Measurements from ENCODE around the gene COBL.
A peak's percentile ranks its signal among the peaks of the same experiment; 100 is the strongest.

Gene COBL

DNA sequence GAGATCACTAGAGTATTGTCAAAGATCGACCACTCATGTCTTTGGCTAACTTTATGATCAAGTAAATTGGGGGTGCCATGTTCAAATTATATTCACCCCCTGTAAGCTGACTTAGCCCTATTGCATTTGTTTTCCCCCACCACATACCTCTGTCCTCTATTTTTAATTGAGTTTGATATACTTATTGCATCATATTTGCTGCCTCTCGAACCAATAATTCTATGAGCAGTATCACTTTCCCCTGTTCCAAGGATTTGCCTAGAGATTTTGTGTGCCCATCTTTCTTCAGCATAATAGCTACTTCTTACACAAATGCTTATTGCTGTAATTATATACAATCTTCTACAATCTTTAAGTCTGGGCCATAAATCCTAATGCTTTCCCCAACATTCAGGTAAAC, 245.2 kb downstream of the COBL start:
- no peak for DNase-seq

DNA sequence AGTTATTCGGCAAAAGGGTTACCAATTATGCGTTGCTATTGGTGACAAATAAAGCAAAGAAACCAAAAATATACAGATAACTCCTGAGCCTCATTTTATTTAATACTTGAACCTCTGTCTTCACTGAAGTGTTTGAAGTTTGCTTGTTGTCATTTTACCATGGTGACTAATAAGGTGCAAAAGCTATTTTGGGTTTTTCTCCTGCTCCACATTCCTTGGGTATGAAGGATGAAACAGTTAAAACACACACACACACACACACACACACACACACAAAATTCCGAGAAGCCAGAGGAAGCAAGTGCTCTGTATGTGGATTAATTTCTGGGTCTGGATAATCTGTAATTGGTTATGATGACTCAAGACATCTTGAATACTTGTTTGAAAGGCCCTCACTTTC, 246.5 kb downstream of the COBL start:
- no peak for DNase-seq

DNA sequence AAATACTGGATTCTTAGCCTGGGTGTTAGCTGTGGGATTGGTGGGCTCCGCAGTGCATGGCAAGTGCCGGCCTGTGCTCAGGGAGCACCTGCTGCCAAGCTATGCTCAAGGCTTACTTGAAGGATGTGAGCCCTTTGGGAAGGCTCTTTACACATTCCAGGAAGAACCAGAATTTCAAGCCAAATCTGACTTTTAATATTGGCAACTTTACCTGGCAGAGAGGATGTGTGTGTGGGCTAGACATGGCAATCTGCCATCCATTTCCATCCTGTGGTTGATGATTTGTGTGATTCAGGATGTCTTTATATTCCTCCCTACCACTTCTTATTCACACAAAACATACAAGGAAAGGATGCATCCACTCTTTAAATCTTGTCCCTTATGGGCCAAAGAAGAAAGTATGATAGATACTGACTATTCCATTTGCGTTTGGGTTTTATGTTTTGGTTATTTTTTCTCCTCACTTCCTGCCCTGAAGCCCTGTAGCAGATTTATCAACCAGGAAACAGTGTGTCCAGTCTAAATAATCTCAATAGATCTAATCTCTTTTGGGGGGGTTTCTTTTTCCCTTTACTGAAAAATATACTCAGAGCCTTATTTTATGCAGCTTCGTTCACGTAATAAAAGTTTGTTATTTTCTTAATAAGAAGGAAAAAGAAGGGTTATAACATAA, 247.1 kb downstream of the COBL start:
- no peak for DNase-seq

DNA sequence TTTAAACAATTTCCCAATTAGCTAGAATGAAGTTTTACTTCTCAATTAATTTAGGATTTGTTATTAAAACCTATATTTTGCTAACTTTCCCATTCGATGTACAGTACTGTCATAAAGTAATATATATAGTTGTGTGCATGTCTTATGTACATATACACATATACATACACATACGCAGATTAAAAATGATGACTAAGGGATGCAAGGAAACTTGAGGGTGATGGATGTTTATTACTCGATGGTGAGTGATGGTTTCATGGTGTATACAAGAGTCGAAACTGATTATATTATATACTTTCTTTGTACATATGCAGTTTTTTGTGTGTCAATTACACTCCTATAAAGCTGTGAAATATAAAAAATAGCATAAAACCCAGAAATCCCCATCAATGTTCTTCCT, 248.2 kb downstream of the COBL start:
- no peak for DNase-seq

DNA sequence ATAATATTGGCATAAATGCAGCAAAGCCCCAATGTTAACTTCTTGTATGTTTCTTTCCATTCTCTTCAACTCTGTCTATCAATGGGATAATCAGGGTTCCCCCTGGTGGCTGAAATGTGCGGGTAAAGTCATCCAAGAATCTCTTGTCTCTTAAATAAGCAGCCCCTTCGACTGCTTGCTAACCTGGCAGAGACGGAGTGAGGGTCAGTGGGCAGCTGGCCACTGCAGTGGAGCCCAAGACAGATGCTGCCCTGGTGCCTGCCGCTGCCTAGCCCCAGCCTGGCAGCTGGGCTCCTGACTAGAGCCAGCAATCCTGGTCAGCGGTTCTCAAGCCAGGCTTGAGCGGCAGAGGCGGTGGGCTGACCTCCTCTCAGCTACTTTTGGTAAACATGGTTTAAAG, 248.9 kb downstream of the COBL start:
- DNase-seq = peak; percentile 2

DNA sequence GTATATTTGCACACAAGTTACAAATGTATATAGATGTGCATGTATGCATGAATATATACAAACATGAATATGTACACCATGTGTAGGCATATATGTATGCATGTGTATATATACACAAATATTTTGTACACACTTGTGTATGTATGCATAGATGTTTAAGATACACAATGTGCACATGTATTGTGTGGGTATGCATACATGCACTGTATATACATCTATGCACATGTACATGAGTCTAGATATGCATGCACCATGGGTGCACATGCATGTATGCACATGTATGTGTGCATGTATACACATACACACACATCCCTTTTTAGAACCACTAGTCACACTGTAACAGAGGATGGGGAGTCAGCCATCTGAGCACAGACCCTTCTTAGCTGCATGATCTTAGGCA, 249.4 kb downstream of the COBL start:
- DNase-seq = no peak

DNA sequence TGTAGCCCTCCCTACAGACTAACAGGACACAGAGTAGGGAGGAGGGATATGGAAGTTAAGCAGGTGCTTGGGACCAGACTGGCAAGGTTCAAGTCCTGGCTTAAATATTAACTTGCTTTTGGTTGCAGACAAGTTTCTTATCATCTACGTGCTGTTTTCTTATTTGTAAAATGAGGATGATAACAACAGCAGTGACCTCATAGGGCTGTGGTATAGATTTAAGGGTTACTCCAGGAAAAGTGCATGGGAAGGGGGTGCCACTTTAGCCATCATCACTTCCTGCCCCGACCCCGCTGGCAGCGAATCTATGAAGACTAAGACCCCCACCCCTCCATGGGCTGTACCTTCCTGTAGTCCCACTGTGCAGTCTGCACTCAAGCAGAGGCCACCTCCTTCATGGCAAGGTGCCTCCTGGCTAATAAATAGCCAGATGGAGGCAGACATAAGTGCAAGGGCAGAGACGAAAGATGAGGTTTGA, 250.2 kb downstream of the COBL start:
- DNase-seq = no peak

DNA sequence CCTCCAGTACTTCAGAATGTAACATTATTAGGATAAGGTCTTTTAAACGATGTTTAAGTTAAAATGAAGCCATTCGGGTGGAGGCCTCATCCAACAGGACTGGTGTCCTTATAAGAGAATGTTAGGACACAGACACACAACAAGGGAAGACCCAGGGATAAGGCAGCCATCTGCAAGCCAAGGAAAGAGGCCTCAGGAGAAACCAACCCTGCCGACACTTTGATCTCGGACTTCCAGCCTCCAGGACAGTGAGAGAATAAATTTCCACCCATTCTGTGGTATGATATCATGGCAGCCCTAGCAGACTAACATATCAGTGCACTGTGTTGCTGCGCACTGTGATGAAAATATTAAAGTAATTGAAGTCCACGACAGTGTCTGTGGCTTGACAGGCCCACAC, 250.8 kb downstream of the COBL start:
- no peak for DNase-seq

DNA sequence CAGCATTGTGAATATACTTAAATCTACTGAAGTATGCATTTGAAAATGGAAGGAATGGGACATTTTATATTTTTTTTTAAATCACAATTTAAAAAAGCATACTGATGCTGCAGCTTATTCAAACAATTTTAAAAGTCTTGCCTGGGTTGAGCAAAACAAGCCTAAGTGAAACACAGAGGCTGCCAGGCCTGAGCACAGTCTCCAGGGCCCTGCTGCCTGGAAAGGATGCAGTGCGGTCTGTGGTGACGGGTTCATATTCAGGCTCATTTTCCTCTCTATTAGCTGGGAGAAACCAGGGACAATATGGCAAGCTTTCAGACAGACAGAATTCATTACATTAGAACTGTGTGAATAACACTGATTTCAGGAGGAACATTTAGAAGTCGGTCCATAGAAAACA, 251.9 kb downstream of the COBL start:
- no peak for DNase-seq

DNA sequence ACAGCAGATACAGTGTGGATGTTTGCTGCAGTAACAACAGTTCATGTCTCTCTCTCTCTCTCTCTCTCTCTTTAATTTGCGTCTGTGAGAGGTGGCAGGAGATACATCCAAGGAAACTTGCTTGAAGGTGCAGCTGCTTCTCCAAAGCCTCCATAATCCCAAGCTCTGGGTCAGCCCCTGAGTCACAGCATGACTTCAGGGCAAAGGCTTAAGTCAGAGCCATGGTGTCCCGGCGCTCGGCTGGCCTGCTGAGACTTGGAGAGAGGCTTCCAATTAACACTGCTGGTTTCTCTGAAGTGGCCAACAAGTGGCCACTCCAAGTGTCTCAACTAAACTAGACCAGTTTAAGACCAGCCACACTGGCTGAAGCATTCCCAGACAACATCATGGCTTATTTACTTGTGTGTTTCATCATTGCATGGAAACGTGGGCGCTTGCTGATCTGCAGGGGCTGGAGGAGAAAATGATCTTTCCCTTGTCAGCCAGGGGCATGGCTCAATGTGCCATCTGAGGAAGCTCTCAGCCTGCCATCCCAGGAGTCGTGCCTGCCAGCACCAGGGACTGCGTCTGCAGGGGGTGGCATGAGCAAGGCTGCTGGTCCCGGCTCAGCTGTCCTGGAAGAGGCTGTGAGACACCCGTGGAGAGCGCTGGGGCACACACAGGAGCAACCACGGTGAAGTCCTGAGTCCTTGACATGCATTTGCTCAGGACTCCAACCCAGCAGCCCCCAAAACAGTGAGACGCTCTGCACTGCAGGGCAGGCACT, 254.2 kb downstream of the COBL start:
- DNase-seq = no peak

DNA sequence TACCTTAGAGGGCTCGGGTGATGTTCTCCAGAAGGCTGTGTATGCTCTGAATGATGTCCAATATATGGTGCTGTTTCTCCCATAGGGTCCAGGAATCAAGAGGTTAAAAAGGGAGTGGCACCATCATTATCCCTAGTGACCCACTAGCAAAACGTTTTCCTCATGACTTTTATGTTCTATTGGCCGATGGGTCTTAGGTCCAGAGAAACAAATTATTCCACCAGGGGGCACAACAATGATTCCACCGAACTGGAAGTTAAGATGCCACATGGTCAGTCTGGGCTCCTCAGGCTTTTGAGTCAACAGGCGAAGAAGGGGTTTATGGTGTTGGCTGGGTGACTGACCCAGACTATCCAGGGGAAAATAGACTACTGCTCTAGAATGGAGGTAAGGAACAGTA, 256.1 kb downstream of the COBL start:
- no peak for DNase-seq

DNA sequence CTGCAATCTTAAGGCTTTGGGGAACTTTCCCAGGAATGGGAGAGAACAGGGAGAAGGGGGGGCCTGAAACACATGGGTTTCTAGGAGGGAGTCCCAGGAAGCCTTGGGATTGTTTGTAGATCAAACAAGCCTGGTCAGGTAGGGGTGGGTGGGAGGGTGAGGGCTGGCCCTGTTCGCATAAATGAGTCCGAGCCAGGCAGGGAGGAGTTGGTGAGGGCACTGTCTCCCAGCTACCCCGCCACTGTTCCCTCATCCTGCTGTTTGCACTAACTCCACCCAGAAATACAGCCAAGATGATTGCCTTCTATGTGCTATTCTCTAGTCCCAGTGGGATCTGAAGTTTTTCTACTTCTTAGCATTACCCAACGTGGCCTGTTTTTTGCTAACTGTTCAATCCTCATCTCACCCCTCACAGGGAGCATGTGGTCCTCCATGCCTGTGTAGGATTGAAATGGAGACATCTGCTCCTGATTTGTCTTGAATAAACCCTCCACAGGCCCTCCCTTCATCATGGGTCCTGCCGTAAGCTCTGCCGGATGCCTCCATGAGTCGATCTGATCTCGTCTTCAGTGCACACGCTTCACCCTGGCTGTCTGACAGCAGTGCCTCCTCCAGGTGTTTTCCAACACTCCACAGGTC, 257.0 kb downstream of the COBL start:
- no peak for DNase-seq

DNA sequence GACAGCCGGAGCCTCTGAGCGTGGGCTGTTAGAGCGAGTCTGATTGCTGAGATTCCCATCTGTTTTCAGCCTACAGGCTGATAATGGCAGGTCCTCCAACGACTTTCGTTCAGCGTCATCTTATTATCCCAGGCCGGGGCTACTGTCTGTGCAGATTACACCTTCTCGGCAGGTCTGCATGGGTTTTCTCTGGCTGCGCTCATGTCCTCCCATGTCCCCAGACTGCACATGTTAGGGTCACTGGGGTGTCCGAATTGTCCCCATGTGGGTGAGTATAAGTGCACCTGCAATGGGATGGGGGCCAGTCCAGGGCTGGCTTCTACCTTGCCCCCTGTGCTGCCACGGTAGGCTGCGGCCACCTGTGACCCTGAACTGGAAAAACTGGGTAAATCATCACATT, 257.8 kb downstream of the COBL start:
- no peak for DNase-seq

DNA sequence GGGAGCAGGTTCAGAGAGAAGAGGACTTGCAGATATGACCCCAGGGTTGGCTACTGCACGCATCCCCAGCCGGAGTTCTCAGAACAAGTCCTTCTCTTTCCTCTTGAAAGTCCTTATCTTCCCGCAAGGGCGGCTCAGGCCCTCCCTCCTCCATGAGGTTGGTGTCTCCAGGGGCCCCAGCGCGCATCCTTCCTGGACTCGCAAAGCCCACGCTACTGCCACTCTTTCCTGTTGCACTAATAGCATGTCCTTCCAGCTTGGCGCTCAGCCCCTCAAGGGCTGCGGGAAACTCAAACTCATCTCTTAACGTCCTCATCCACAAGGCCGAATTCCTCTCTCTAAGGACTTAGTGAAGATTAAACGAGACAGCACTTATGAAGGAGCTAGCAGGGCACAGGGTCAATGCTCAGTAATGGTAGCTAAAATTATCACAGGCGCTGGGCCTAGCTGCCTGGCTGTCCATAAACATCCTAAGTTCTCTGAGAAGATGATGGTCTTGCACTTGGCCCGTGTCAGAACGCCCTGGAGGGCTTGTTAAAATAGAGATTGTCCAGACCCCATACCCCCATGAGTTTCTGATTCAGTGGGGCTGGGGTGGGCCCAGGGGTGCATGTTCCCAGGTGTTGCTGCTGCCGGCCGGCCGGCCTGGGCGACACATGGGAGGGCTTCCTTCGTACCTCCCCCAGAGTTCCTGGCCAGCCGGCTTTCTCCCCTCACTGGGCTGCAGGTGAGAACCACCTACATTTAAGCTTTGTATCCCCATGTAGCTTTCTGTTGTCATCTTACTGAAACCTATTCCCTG, 261.4 kb downstream of the COBL start:
- DNase-seq = no peak

DNA sequence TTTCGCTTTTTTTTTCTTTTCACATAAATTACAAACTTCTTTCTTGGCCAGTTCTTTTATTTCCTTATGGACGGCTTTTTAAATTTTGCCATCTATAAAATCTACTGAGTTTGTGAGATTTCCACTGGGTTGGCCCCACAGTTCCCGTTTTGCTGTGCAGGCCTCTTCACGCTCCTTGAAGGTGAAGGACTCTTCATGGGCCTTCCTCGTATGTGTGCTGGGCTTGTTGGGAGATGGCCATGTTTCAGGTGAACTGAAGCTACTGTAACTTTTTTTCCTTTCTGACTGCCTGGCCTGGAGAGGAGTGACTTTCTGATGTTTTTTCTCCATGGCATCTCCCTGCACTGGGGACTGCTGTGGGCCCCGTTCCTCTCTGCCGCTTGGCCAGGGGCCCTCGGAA, 262.4 kb downstream of the COBL start:
- no peak for DNase-seq

DNA sequence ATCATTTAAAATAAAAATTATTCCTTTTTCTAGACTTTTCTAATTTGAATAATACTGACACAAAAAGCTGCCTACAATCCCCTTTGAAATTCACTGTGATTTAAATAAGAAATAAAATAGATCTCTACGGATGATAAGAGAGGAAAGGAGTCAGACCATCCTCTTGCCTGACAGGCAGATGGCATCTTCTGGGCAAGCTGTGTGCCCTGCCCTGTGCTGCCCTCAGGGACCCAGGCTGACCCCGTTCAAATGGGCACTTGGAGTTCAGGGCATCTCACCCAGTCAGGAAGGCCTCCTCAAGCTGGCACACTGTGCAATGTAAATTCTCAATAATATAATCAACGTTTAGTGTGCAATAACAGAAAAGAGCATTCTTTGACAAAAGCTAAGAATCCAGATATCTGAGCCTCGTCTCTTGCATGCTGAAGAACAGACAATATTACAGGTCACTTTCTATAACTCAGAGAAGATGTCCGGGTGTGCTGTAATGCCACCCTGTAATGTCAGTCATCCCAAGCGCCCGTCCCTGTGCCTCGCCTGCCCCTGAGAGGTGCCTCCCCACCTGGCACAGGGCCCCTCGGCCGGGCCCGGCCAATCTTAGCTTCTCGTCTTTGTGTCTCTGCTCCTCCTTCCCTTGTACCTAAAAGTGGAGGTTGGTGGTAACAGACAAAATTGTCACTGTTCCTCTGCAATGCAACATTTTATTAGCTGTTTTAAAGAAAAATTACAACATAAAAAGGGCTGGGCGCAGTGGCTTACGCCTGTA, 263.3 kb downstream of the COBL start:
- DNase-seq = no peak

DNA sequence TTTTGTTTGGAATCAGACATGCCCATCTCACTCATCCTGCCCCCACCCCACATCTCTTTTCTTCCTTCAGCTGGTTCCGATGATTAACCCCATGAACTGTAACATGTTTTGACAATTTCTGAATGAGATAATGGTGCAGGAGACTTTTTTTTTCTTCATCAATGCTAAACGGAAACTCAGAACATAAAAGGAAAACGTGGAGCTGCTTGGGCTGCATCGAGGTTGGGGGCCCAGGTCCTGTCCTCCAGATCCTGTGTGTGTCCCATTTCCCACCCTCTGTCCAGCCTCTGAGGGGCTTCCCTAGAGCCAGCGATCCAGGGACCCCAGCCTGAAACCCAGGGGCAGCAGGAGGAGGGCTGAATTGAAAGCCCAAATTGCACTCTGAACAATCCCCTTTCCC, 270.1 kb downstream of the COBL start:
- no peak for DNase-seq

DNA sequence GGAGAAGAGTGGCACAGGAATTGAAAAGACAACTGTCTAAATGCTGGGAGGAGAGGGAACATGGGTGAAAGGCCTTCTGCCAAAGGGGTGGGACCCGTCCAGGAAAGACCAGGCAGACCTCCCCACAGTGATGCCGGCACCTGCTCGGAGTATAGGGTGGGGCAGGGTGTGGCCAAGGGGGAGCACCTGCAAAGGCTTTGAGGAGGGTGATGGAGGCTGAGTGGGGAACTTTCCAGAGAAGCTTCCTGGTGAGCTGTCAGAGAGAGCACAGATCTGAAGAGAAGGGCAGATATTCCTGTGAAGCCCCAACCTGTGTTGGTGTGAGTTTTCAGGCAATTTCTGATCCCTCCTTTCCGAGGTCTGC, 270.5 kb downstream of the COBL start:
- no peak for DNase-seq

DNA sequence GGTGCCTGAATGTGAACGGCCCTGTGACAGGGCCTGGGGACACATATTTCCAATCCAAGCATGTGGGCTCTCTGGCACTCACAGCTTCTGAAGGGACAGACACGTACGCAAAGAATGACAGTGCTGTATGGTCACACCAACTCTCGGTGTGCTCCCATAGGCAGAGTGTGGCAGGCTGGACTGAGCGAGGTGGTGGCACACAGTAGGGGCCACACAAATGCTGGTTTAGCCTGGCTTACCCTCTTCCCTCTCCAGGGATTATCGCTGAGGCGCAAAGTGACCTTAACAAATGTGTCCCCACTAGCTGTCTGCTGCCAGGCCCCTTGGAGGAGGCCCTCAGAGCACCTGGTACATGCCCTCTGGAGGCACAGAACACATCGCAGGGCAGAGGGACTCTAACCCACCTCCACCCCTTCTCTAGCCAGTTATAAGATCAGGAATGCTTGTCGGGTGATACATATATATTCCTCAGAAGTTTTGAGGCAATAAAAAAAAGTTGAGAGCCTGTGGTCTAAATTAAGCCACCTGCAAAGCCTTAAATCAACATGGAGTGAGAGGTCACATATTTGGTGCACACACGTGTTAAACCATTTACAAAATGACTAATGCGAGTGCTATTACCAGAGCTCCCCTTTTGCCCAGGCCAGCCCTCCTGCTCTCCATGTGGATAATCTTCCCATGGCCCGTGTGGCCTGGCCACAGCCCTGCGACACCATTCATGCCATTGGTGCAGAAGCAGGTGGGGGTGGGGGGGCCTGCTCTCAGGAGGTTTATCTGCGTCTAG, 271.1 kb downstream of the COBL start:
- DNase-seq = no peak

DNA sequence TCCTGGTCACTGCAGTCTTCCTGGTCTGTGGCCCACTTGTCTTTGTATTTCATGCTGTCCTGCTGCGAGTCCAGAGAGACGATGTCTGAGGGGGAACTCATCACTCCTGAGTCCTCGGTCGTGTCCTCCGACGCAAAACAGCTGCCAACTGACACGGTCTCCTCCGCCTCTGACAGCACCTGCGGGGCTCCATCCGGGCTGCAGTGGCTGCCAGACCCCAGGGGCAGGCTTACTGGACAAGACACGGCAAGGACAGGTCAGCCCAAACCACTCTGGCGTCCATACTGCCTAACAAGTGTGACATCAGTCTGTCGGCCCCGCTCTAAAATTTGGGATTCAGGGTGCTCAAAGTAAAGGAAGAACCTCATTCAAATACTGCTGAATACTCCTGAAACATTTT, 273.1 kb downstream of the COBL start:
- DNase-seq = no peak

DNA sequence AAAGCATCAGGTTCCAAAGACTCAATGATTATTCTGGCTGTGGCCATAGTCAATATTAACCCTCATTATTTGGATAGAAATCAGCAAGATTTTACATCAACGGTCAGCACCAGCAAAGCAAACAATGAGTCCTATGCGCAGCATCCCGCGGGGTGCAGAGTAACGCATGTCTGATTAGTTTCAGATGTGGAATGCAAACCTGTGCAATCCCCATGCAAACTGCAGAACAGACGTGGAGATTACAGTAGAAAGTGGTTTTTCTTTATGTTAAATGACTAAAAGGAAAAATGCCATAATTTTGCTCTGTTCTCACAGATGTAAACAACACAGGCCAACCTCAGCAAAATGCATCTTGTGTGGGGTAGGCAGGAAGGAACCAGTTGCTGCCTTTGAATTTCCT, 275.8 kb downstream of the COBL start:
- no peak for DNase-seq

DNA sequence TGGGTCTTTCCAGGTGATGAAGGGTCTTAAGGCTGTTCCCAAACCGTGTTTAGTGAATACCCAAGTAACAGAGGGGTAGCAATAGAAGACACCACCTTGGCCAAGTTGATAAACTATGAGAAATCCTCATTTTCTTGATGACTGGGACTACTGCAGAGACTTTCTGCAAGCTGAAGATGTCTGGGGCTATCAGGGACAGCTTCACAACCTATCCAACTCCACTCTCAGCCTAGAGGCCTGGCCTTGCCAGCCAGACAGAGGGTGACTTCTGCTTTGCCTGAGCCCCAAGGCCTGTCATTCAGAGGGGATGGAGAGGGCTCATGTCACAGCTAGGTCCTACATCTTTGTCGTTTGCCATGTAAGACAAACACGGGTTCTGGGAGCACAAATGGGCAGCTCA, 278.0 kb downstream of the COBL start:
- no peak for DNase-seq
